HG03575 (cell line): Measurements from ENCODE around the gene HOXB3.
"Not testable (repeated sequence)": the region's sequence is repeated elsewhere in the genome, so short reads cannot be mapped to it uniquely, and the experiment has no call there.

Source experiments
- ATAC-seq: cut with Tn5 transposase; IDR thresholded peaks from one replicate; pipeline ENCODE4 v1.9.1; 2021; ENCODE audit not compliant: unreplicated experiment, insufficient number of reproducible peaks, low FRiP score; ENCODE audit errors: extremely low read depth

HOXB3 gene

DNA sequence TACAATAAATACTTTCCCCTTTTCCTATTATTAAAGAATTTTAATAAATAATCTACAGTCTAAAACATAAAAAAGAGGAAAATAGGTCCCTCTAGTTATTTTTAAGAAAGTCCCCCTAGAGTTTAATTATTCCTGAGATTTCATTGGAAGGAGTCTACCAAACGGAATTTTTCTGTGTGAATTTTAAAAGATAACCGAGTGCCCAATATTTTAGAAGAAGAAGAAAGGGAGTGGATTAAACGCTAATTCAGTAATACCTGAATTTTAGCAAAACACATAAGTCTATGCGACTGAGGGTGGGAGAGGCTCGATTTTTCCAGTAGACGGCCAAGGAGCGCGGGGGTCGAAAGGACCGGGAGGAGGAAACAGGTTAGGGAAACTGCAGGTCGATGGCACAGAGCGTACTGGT lies 47.3 kb downstream of the HOXB3 start:
- ATAC-seq: no peak

- no peak for ATAC-seq
Observed at GRCh38 chr17:48542114-48542656, 47.9 kb downstream of the HOXB3 start.

- no peak for ATAC-seq
Observed at GRCh38 chr17:48541577-48542113, 48.4 kb downstream of the HOXB3 start.

DNA sequence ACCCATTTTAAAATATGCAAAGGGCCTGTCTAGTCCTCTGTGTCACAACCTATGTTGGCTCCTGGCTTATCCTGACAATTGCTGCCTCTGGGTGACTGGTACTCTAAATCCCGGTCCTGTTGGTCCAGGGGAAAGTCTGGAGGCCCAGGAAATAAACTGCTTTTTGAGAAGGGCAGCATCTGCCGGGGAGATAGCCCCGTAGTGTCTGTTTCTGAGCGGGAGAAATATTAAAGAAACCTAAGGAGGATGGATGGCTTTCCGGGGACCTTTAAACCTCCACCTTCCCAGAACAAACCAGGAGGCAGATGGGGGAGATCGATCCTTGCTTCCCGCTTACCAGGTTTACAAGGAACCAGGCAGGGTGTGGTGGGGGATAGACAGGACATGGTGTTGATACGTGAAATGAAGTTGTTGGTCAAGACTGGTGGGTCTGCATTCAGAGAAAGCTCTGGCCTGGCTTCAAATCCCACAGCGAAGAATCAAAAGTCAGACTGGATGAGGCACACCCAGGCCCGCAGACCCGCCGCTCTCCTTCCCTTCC lies 48.9 kb downstream of the HOXB3 start:
- no peak for ATAC-seq

- ATAC-seq: no peak
Observed at GRCh38 chr17:48540213-48540612, 49.8 kb downstream of the HOXB3 start.

DNA sequence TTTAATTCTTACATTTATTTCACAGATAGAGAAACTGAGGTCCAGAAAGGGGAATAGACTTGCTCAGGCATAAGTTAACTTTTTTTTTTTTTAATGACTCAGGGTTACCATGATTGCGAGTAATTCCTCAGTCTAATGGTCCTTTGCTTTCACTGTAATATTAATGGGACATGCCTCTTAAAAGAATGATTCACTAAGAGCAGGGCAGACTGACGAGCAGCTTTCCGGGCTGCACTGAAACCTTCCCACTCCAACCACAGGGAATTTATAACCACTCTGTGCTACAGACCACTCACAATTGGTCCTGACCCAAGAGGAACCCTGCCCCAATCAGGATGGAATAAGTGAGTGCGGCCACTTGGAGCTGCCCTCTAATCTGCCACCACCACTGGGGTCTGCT lies 50.9 kb downstream of the HOXB3 start:
- no peak for ATAC-seq

GRCh38 chr17:48537316-48537715 lies 52.7 kb downstream of the HOXB3 start:
- no peak for ATAC-seq

DNA sequence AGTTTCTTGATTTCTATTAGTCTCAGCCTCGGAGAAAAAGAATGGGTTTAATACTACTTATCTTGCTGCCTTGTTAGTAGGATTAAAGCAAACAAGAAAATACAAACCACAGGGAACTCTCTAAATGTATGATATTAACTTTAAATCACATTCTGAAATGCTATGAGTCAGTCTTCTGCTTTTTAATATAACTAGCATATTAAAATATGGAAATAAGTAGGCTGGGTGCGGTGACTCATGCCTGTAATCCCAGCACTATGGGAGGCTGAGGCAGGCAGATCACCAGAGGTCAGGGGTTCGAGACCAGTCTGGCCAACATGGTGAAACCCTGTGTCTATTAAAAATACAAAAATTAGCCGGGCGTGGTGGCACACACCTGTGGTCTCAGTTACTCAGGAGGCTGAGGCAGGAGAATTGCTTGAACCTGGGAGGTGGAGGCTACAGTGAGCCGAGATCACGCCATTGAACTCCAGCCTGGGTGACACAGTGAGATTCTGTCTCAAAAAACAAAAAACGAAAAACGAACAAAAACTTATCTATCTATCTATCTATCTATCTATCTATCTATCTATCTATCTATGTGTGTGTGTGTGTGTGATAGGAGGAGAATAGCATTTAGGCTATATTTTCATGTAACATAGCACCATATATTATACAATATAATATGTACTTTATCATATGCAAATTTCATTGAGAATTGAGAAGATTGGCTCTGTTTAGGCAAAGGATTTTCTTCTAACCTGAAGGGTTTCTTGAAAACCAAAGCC lies 54.1 kb downstream of the HOXB3 start:
- not testable (repeated sequence) for ATAC-seq

DNA sequence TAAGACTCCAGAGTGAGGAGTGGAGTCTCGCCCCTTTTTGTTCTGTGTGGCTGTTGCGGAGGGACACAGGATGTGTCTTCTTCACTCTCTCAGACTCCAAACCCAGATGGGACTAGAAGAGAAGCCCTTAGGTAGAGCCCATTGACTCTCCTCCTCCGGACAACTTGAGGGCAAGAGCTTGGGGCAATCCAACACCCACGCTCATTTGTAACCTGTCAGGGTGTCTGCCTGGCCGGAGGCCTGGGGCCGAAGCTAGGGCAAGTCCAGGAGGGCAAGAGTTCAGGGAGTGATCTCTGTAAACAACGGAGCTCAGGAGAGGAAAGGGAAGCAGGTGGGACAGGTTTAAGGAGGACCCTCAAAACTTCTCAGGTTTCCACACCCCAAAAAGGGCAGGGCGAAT lies 57.8 kb downstream of the HOXB3 start:
- ATAC-seq: no peak

GRCh38 chr17:48530887-48531272 lies 59.2 kb downstream of the HOXB3 start, which contains the start of gene HOXB1:
Gene HOXB1 (minus strand): TSS chr17:48531011. CDS start chr17:48530904, 107 bp downstream.
- ATAC-seq: no peak

GRCh38 chr17:48530208-48530886 lies 59.7 kb downstream of the HOXB3 start:
- ATAC-seq: no peak

- no peak for ATAC-seq
Observed at GRCh38 chr17:48529683-48530009, 60.4 kb downstream of the HOXB3 start.

DNA sequence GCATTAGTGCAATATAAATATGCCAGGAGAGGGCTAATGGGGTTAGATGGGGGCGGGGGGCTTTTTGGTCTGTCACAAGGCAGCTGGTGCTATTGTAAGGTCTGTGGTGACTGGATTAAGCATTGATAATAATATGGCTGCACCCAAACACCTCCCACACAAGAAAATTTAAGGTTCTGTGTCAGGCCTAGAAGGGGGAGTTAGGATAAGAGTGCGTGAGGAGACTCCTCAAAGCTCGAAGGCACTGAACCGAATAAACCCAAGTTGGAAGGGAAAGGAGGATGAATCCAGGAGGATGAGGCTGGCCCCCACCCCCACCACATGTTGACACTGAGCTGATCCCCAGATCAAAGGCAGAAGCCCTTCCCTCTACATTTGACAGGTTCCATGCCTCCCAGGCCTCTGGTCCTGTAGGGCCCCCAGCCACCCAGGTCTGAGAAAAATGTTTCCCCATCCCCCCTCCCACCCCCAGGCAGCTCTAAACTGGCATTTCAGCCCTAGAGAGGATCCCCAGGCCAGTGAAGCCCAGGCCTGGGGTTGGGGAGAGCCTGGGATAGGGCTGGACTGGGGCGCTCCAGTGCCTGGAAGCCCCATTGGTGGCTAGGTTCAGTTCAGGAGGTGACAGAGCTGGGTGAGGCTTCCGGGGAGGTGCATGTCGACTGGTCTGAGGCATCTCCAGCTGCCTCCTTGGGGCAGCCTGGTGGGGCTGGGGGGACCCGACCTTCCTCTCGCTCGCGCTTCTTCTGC lies 60.9 kb downstream of the HOXB3 start:
- ATAC-seq: no peak

DNA sequence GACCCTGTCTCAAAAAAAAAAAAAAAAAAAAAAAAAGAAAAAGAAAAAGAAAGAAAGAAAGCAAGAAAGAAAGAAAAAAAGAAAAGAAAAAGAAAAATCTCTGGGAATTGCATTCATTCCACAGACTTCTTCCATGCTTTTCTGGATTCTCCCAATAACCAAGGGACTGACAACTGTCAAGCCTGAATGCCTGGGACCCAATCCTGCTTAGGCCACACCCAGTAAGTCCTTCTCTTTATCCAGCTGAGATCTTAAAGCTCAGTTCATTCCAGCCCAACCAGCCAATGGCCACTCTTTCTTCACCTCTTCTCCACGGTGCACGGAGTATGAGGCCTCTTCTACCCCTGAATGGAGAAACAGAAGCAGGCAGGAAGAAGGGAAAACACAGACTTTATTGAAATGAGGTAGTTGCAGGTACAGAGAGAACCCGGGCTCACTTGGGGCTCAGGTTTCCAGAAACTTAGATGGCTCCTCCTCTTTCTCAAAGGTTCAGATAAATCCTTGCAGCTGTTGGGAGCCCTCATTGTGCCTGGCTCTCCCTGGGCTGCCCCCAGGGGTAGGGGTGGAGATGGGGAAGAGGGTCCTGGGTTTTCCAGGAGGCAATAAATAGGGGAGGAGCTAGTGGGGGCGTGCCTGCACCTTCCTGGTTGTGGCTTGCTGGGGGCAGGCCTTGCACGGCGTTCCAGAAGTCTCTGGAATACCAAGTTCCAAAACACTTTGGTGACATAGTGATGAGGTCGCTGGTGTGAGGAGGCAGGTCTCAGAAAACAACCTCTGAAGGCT lies 61.7 kb downstream of the HOXB3 start:
- no peak for ATAC-seq

DNA sequence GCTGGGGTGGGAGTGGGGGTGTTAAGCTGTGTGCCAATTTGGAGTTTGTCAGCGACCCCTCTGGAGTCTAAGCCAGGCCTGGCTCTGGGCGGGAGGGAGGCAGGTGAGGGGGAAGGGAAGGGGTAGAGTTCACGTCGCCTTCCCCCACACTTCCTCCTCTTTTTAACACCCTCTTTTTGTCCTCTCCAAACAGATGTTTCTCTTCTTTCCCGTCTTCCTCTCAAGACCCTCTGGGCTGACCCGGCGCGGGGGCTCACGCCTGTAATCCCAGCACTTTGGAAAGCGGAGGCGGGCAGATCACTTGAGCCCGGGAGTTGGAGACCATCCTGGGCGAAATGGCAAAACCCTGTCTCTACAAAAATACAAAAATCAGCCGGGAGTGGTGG lies 62.5 kb downstream of the HOXB3 start:
- ATAC-seq: no peak

DNA sequence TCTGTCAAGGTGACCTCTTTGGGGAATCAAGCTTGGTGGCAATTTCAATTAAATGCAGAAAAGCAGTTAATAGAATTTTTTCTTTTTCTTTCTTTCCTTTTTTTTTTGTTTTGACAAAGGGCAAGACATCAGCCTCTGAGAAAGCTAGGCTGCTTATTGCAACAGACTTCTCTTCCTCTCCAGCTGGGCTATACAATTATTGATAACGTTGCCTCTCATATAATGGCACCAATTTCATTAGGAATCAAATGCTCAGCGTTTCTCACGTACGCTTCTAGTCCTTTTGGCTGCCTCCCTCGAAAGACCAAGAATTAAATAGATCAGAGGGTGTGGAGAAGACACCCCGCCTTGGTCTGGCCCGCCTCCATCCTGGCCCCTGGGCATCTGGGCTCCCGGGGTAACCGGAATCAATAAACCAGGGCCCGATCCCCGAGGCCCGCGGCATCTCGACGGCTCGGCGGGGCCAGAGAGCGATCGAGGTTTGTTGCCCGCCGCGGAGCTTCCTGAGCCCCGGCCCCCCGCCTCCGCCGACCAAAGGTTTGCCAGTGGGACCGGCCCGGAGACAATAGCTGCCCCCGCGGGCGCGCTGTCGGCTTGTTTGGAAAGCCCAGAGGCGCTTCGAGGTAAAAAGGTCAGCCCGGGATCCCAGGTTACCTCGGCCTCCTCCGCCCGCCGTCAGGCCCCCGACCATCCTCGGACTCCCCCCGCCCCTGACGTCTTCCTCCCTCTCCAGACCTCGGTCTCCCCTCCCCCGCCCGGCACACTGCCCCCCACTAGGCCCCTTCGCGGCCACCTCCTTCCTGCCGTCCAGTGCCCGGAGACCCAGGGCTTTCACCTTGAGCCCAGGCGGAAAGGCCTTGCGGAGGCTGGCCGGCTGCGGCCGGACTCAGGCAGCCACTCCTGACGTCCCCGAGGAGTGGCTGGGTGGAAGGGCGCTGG lies 63.2 kb downstream of the HOXB3 start:
- no peak for ATAC-seq

DNA sequence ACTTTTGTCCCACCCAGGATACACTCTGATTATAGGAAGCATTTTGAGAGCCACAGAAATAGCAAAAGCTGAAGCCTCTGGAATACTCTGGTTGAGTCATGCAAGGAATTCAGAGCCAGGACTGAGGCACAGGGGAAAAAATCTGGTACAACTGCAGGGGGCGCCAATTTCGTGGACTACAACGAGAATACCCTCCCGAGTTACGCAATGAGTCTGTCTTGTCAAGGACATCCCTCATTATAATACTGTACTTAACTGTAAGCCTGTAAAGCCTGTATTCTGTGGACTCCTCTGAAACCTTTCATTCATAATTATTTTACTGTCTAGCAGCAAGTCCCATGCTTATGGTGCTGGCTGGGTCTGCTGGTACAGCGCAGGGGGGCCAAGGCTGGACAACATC lies 67.0 kb downstream of the HOXB3 start:
- ATAC-seq: no peak
